ENCODE measurements around the gene SLC22A23.

Gene SLC22A23

GRCh38 chr6:3228771-3229565 lies 227.9 kb downstream of the SLC22A23 start:
- no peak for DNase-seq (ENCODE audit: low read depth, low spot score)

DNA sequence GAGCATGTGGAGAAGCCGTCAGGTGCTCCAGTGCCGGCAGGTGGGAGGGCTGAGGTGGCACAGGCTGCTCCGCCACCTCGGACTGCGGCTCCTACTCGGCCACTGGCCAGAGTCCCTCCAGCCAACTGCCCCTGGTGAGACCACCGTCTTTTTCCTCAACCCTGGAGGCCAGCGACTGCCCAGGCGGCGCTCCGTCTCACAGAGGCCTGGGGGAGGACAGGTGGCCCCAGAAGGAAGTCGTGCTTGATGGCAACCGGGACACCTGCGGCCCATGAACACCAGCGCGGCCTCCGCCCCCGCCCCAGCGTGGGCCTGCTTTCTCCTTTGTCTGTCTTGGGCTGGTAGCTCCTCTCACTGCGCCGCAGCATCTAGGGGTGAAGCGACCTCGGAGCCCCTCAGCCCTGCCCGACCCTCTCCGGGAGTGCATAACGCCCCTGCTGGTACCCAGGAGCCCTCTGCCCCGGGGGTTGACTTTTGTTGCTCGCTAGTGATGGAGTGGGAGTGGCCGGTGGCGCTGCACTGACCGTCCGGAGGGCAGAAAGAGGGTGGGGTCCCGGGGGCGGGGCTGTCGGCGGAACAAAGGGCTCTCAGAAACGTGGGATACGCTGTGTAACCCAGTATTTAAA lies 228.7 kb downstream of the SLC22A23 start:
- no peak for DNase-seq (ENCODE audit: low read depth, low spot score)

- DNase-seq (ENCODE audit: low read depth, low spot score): no peak
These were observed 229.3 kb downstream of the SLC22A23 start, which contains the start of gene TUBB2B for GRCh38 chr6:3227363-3228045. Gene TUBB2B, minus strand, starts transcription at chr6:3227653. Its CDS starts 110 bp downstream, at chr6:3227543.

- DNase-seq (ENCODE audit: low read depth, low spot score): no peak
These were observed 230.1 kb downstream of the SLC22A23 start for GRCh38 chr6:3226481-3227362.

- DNase-seq (ENCODE audit: low read depth, low spot score): no peak
These were observed 230.8 kb downstream of the SLC22A23 start for GRCh38 chr6:3226042-3226441.

DNA sequence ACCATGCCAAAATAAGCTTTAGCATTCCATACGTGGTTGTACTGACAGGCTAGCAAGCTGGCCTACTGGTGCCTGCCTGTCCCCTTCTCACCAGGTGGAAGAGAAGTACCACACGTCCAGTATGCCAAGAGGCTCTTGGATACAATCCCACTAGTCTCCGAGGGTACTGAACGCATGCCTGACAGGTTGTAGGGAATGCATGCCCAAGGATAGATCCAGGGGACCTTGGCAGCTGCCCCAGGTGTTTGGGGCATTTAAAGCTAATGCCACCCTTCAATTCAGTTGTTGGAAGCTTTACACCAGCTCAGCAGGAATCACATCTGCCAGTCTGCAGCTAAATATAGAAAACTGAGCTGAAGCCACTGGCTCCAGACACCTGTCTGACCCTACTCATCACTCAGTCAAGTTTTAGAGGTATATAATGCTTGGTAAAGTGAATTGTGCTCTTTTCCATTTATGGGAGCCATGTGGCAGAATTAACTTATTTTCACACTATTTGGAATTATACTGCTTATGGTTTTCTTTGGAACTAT lies 234.3 kb downstream of the SLC22A23 start:
- DNase-seq (ENCODE audit: low read depth, low spot score): no peak

- no peak for DNase-seq (ENCODE audit: low read depth, low spot score)
These were observed 235.3 kb downstream of the SLC22A23 start for GRCh38 chr6:3221578-3221977.

DNA sequence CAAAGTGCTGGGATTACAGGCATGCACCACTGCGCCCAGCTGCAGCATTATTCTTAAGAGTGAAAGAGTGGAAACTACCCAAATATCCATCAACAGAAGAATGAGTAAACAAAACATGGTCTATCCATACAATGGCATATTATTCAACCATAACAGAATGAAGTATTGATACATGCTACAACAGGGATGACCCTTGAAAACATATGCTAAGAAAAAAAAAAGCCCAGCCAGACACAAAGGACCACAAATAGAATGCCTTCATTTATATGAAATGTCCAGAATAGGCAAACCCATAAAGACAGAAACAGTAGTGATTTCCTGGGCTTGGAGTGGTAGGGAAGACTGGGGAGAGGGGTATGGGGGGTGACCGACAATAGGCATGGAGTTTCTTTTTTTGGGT lies 236.5 kb downstream of the SLC22A23 start:
- DNase-seq (ENCODE audit: low read depth, low spot score): no peak

Measured in activated naive CD8-positive, alpha-beta T cell treated with anti-CD3 and anti-CD28 coated beads, Interleukin-2, amount 50 U/mL, for 16 hours (primary cell).